ENCODE measurements around the gene ADAMTS6. TPM values are rescaled to one million over a fixed set of nuclear protein-coding genes. Genes with fewer than 3 reads are reported as not detected.

Gene ADAMTS6
- polyA plus RNA-seq, 3 donors = 0.01 TPM; not detected in 2

GRCh38 chr5:65126542-65127069 is 355.1 kb downstream of the ADAMTS6 start:
- no peaks in the 10 kb centered on the region for H3K79me2 ChIP-seq (ENCODE audit: insufficient read depth, low read length)
- Mint-ChIP-seq H3K27ac (no peak overlapping the region), H3K36me3 (no peaks in the 10 kb centered on the region), H3K9me3 (peaks cover 0 to 3% (median 0%) of the 10 kb centered on the region in 7 donors), H3K27me3 (ENCODE audit: low read depth in 3 of 3) (peaks cover 0 to 2% (median 2%) of the 10 kb centered on the region in 3 donors), H3K4me1 (no peaks in the 10 kb centered on the region), H3K4me3 (no peak overlapping the region)
- no peaks in the 10 kb centered on the region for H3K9me3 ChIP-seq (replicated peaks in 1 of 2; ENCODE audit: control insufficient read depth in 1 of 2, insufficient read depth in 1 of 2, low read length in 2 of 2)
- TF ChIP-seq, protein P1, sequence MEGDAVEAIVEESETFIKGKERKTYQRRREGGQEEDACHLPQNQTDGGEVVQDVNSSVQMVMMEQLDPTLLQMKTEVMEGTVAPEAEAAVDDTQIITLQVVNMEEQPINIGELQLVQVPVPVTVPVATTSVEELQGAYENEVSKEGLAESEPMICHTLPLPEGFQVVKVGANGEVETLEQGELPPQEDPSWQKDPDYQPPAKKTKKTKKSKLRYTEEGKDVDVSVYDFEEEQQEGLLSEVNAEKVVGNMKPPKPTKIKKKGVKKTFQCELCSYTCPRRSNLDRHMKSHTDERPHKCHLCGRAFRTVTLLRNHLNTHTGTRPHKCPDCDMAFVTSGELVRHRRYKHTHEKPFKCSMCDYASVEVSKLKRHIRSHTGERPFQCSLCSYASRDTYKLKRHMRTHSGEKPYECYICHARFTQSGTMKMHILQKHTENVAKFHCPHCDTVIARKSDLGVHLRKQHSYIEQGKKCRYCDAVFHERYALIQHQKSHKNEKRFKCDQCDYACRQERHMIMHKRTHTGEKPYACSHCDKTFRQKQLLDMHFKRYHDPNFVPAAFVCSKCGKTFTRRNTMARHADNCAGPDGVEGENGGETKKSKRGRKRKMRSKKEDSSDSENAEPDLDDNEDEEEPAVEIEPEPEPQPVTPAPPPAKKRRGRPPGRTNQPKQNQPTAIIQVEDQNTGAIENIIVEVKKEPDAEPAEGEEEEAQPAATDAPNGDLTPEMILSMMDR (IDR thresholded peaks at IDR 0.05) = no peak
- WGBS (ENCODE audit: insufficient coverage) = 75% methylated on average over 4 of the region's 6 CpGs
- no peaks in the 10 kb centered on the region for H4K20me1 ChIP-seq (ENCODE audit: insufficient read depth, low read length)
- DNase-seq = no peak
- H3K27ac ChIP-seq (ENCODE audit: low read depth in 1 of 2, low read length in 2 of 2) = no peak overlapping the region
- H2AFZ ChIP-seq (ENCODE audit: insufficient read depth, low read depth, low read length, poor library complexity, severe bottlenecking) = no peak overlapping the region
- no peak overlapping the region for H3K9ac ChIP-seq (ENCODE audit: insufficient read depth, low read length, poor library complexity, severe bottlenecking)
- no peaks in the 10 kb centered on the region for H3K36me3 ChIP-seq (replicated peaks in 1 of 2; ENCODE audit: control insufficient read depth in 1 of 2, insufficient read depth in 2 of 2, low read length in 2 of 2)
- H3K4me2 ChIP-seq (replicated peaks; ENCODE audit: extremely low read depth, low read length, poor library complexity, severe bottlenecking) = no peak overlapping the region
- H3K4me3 ChIP-seq (replicated peaks in 1 of 3; ENCODE audit: low read depth in 2 of 3, low read length in 3 of 3) = no peak overlapping the region
- intact Hi-C loops (cut with micrococcal nuclease) = no loop called here
- no peaks in the 10 kb centered on the region for H3K4me1 ChIP-seq (ENCODE audit: control insufficient read depth in 1 of 2, insufficient read depth in 2 of 2, low read length in 2 of 2)
- no peaks in the 10 kb centered on the region for H3K27me3 ChIP-seq (ENCODE audit: control insufficient read depth in 2 of 2, insufficient read depth in 2 of 2, low read length in 2 of 2)

DNA sequence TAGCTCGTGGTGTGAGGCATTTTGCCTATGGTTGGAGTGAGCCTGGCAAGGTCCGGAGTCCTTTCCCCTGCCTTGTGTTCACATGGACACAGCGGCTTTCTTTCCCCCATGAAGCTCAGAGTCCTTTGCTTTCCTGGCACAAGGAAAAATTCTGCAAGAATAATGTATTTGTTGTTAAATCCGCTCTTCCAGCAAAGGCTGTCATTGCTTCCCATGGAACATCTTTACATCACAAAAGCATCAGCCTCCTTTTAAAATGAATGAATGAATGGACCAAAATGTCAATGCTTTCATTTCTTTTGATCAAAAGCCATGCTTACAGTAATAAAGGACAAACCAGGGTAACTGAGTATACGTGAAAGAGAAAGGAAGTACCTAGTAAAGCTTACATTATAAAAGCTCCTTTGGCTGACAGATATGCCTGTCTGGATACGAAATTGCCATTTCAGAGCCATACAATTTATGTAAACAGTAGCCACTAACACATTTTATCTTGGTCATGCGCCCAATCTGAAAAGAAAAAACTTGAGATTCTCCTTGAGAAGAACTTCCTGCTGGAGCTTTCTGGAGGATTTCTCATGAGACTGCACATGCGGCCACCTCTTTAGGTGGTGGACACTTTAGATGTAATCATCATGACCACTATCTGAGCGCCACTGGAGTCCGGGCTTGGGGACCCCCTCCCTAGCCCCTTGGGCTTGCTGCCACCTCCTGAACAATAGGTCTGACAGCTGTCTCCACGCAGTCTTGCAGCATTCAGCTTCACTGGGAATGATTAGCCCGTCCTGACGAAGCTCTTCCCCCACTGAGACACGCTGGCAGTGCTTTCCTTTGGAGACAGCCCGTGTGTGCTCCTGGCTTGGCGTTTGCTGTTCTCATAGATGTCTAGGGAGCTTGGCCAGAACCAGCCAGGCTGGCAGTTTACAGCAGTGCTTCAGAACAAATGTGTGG is 355.9 kb downstream of the ADAMTS6 start:
- intact Hi-C loops (cut with micrococcal nuclease) = no loop called here
- no peaks in the 10 kb centered on the region for H3K4me1 ChIP-seq (ENCODE audit: control insufficient read depth in 1 of 2, insufficient read depth in 2 of 2, low read length in 2 of 2)
- H3K27me3 Mint-ChIP-seq (ENCODE audit: low read depth in 3 of 3) = peaks cover 0 to 2% (median 2%) of the 10 kb centered on the region in 3 donors
- no peaks in the 10 kb centered on the region for H3K9me3 ChIP-seq (replicated peaks in 1 of 2; ENCODE audit: control insufficient read depth in 1 of 2, insufficient read depth in 1 of 2, low read length in 2 of 2)
- H3K4me1 Mint-ChIP-seq = no peaks in the 10 kb centered on the region
- 81% methylated on average over 11 of the region's 16 CpGs for WGBS (ENCODE audit: insufficient coverage)
- H3K36me3 Mint-ChIP-seq = no peaks in the 10 kb centered on the region
- no peak for DNase-seq
- H2AFZ ChIP-seq (ENCODE audit: insufficient read depth, low read depth, low read length, poor library complexity, severe bottlenecking) = no peak overlapping the region
- no peaks in the 10 kb centered on the region for H3K79me2 ChIP-seq (ENCODE audit: insufficient read depth, low read length)
- no peak overlapping the region for H3K27ac Mint-ChIP-seq
- H3K9ac ChIP-seq (ENCODE audit: insufficient read depth, low read length, poor library complexity, severe bottlenecking) = no peak overlapping the region
- no peak overlapping the region for H3K4me3 ChIP-seq (replicated peaks in 1 of 3; ENCODE audit: low read depth in 2 of 3, low read length in 3 of 3)
- no peak overlapping the region for H3K4me3 Mint-ChIP-seq
- no peaks in the 10 kb centered on the region for H3K36me3 ChIP-seq (replicated peaks in 1 of 2; ENCODE audit: control insufficient read depth in 1 of 2, insufficient read depth in 2 of 2, low read length in 2 of 2)
- no peak overlapping the region for H3K4me2 ChIP-seq (replicated peaks; ENCODE audit: extremely low read depth, low read length, poor library complexity, severe bottlenecking)
- H3K27ac ChIP-seq (ENCODE audit: low read depth in 1 of 2, low read length in 2 of 2) = no peak overlapping the region
- peaks cover 0 to 3% (median 0%) of the 10 kb centered on the region in 7 donors for H3K9me3 Mint-ChIP-seq
- no peaks in the 10 kb centered on the region for H3K27me3 ChIP-seq (ENCODE audit: control insufficient read depth in 2 of 2, insufficient read depth in 2 of 2, low read length in 2 of 2)
- TF ChIP-seq, protein P1 (IDR thresholded peaks at IDR 0.05) = no peak
- no peaks in the 10 kb centered on the region for H4K20me1 ChIP-seq (ENCODE audit: insufficient read depth, low read length)

Data from CD14-positive monocyte (primary cell).